ENCODE measurements around the gene DOCK7.

Gene DOCK7

GRCh38 chr1:62417351-62417999, 270.7 kb downstream of the DOCK7 start:
- no peak for DNase-seq (ENCODE audit: low read depth in 2 of 2)

GRCh38 chr1:62415687-62416086, 272.5 kb downstream of the DOCK7 start:
- no peak for DNase-seq (ENCODE audit: low read depth in 2 of 2)

GRCh38 chr1:62407398-62408009, 280.7 kb downstream of the DOCK7 start:
- no peak for DNase-seq (ENCODE audit: low read depth in 2 of 2)

GRCh38 chr1:62406576-62406975, 281.6 kb downstream of the DOCK7 start:
- DNase-seq (ENCODE audit: low read depth in 2 of 2) = no peak

- DNase-seq (ENCODE audit: low read depth in 2 of 2) = no peak
Measured at GRCh38 chr1:62405247-62405646, 282.9 kb downstream of the DOCK7 start.

Data from fibroblast of skin of left biceps (primary cell).